HG03439 (cell line): ENCODE results near the gene TIAM2.
"Not testable (repeated sequence)": the region's sequence is repeated elsewhere in the genome, so short reads cannot be mapped to it uniquely, and the experiment has no call there.

ENCODE experiments used
- ATAC-seq: cut with Tn5 transposase; IDR thresholded peaks from one replicate; pipeline ENCODE4 v1.9.1; 2021; ENCODE audit warnings: mild to moderate bottlenecking, moderate library complexity; ENCODE audit not compliant: unreplicated experiment

The TIAM2 gene

GRCh38 chr6:155250701-155251381, 255.7 kb downstream of the TIAM2 start:
- no peak for ATAC-seq

DNA sequence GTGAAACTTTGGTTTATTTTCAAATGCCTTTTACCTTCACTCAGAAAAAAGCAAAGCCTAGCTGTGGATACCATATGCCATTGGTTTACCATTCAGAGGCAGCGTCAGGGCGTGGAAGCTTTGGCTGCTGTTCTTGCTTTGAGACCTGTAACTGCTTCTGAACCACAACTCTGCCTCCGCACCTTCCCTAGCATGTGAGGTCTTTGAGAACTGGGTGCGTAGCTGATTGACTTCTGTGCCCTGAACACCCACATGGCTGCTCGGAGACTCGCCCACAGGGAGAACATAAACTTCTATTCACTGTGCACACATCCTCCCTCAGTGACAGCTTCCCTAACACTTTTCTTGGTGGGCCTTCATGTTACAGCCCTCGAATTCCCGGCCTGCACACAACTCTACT, 257.5 kb downstream of the TIAM2 start:
- ATAC-seq = no peak

DNA sequence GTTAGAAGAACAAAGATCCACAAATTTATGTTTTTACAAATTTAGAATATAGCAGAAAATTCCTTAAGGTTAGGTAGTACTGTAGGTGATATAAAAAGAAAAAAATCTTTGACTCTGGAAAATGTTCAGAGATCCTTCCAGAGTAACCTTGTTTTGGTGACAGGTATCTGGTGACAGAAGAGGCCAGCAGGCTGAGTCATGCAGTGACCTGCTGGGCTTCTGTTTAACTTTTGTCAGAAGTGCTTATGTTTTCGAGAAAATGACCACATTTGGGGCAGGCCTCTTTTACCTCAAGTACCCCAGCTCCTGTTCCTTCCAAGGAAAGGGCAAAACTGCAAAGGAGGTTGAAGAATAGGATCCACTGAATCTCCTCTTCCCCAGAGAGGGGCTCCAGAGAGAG, 258.2 kb downstream of the TIAM2 start:
- no peak for ATAC-seq

- ATAC-seq = no peak
These were observed 259.0 kb downstream of the TIAM2 start for GRCh38 chr6:155254139-155254538.

GRCh38 chr6:155256122-155256795, 261.1 kb downstream of the TIAM2 start:
- ATAC-seq = no peak

DNA sequence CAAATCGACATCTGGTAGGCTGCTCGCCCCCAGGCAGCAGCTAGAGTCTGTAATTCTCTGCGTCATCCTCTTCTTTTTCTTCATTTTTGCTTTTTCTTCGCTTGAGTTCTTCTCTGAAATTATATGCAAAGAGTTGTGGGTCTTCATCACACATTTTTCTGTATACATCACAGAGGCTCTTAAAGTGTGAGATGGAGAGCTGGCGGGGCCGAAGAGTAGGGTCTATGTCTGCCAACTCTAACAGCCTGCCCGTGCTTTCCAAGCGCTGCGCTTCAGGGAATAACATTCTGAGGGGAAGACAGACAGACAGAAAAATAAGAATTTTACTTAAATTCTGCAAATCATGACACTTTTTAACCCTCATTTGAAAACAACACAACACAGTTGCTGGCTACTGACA, 262.7 kb downstream of the TIAM2 start:
- ATAC-seq = no peak

- no peak for ATAC-seq
These were observed 264.1 kb downstream of the TIAM2 start for GRCh38 chr6:155259204-155259603.

GRCh38 chr6:155259897-155260296, 264.8 kb downstream of the TIAM2 start:
- ATAC-seq = no peak

- peak; percentile 55 for ATAC-seq
These were observed 265.6 kb downstream of the TIAM2 start for GRCh38 chr6:155260686-155261085.

DNA sequence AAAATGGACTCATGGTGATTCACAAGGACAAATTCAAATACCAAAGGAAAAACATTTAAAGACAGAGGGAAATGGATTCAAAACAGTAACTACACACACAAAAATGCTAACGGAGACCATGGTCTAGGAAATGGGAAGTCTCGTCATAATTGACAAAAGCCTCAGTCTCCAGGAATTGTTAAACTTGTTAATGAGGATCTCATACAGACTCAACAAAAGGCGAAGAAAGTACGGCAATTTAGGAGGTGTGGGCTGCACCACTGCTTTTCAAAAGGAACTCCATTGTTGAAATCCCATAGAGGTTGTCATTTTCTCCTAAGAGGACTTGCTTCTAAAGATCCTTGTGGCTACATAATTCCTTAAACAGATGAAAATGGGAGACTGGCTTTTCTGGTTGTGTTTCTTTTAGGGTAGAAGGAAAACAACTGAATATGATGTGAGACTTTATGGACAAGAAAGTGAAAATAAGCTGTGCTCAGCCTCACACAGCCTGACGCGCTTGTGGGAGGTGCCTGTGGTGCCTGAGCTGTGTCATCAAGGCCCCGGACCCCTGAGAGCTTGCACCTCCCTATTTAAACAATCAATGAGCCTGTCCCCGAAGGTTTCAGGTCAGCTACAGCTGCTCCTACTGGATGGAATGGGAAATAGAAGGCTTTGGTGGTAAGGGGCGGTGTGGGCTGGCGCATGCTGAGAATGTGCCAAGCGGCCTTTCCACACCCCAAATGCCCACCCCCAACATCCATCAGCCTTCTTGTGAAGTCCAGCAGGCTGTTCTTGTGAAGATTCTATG, 266.2 kb downstream of the TIAM2 start:
- ATAC-seq = peak; percentile 42

GRCh38 chr6:155262655-155263054, 267.5 kb downstream of the TIAM2 start:
- ATAC-seq = no peak

DNA sequence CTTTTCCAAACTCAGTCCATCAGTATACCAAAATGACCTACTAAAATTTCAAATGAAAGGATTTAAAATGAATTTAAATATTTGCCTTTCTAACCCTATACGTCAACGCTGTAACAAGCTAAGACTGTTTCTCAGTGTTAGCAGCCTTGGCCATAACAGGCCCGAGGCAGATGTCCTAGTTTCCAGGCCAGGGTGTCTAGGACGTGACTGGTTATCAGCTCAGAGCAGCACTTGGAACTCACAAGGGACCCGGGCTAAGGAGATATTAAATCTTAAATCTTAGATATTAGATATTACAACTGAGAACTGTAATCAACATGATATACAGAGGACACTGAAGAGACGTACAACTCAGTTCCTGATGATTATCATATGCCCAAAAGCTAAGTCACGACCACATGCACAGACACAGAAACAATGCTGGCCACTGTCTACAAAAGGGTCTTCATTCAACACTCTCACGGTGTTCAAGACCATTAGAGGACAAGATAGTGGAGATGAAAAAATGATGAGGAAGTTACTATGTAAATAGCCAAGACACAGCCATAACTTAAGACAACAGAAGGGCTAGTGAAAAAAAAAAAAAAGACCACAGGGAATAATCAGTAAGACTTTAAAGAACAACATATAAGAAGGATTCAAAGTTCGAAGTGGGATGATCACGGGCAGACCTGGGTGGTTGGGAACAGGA, 268.4 kb downstream of the TIAM2 start, which contains the start of gene CLDN20:
Gene CLDN20 (plus strand): TSS at position 641 of the 691 bp plus-strand sequence. CDS start 11,707 bp downstream, outside the sequence.
- no peak for ATAC-seq

GRCh38 chr6:155264693-155265320, 269.7 kb downstream of the TIAM2 start:
- no peak for ATAC-seq

DNA sequence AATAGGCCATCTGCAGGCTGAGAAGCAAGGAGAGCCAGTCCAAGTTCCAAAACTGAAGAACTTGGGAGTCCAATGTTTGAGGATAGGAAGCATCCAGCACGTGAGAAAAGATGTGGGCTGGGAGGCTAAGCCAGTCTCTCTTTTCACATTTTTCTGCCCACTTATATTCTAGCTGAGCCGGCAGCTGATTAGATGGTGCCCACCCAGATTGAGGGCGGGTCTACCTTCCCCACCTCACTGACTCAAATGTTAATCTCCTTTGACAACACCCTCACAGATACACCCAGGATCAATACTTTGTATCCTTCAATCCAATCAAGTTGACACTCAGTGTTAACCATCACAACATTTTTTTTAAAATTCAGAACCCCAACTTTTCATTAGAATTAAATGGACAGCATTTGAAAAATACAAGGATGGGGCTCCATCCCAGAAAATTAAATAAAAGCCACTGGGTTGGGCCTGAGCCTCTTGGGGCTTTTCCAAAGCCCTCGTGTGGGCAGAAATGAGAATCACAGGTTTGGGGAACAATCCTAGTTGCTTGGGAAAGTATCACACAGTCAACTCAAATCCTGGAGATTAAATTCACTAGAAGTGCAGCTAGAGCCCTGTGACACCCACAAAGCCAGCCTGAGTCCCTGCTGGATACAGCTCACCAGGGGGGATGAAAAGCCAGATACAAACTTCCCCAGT, 270.9 kb downstream of the TIAM2 start:
- ATAC-seq = no peak

- ATAC-seq = no peak
These were observed 272.3 kb downstream of the TIAM2 start for GRCh38 chr6:155267411-155267810.

GRCh38 chr6:155268088-155268867, 273.2 kb downstream of the TIAM2 start:
- not testable (repeated sequence) for ATAC-seq

- no peak for ATAC-seq
These were observed 274.6 kb downstream of the TIAM2 start for GRCh38 chr6:155269765-155270164.

DNA sequence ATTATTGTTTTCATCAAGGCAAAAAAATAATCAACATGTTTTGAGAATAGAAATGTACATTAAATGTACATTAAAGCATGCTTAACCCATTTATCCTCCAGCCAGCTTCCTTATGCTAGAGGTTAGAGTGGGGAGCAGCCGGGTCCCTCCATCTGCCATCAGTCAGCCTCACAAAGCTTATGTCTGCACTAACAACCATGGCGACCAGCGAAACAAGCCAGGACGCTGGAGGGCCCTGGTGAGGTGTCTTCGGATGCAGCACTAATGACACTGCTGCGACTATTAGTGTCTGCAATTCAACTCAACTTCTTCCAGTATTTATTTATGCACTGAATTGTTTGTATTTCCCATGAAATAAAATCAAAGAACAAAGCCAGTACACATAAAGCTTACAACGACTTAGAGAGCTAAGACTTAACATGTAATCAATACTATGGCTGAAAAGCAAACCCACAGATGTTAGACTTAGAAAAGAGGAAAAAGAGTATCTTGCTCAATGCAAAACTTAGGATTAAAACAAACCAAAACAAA, 275.5 kb downstream of the TIAM2 start:
- ATAC-seq = no peak

GRCh38 chr6:155271145-155271544, 276.0 kb downstream of the TIAM2 start:
- no peak for ATAC-seq
